ENCODE results near the gene MAPK11.

The MAPK11 gene

GRCh38 chr22:50215297-50216054, 54.7 kb downstream of the MAPK11 start:
- Histone ChIP-seq H3K27ac (no peak overlapping the region), H3K27me3 (replicated peaks) (no peaks in the 10 kb centered on the region), H3K4me3 (ENCODE audit: low read depth, low read length) (no peak overlapping the region), H3K36me3 (replicated peaks) (peaks cover 58% of the 10 kb centered on the region)
- no peak for TF ChIP-seq CTCF (IDR thresholded peaks at IDR 0.05; ENCODE audit: low read depth, low read length, missing control alignments)
- DNase-seq: no peak
- in situ Hi-C loops (cut with HindIII; ENCODE audit: low pct_ligation_motif_present, low sequenced_read_pairs): no loop called here

Measured in brain microvascular endothelial cell (primary cell).